GM18951 (cell line): Measurements from ENCODE around the gene OSBPL1A.

Experiments
- POLR2A ChIP-seq: IDR thresholded peaks from 4 replicates; pipeline ENCODE4 v1.6.1; 2011; ENCODE audit warnings: mild to moderate bottlenecking; ENCODE audit not compliant: insufficient read length, insufficient read depth; ENCODE audit errors: extremely low read depth
- in situ Hi-C: fragments of 300-500 bp; cut with MboI; formaldehyde crosslinking; loops from one replicate; pipeline ENCODE4 v1.12.0; 2022; ENCODE audit warnings: low sequenced_read_pairs, mixed read lengths, inconsistent platforms; ENCODE audit not compliant: unreplicated experiment

OSBPL1A gene

GRCh38 chr18:24231773-24232735 is 165.6 kb downstream of the OSBPL1A start:
- no peak for TF ChIP-seq POLR2A
- in situ Hi-C loops, result no loop called here

- in situ Hi-C loops, result no loop called here
Measured at GRCh38 chr18:24230766-24231165, 166.9 kb downstream of the OSBPL1A start.

GRCh38 chr18:24228667-24229041 is 169.0 kb downstream of the OSBPL1A start:
- TF ChIP-seq POLR2A, result no peak
- in situ Hi-C loops, result no loop called here

More at GRCh38 chr18:24230766-24231165, 166.9 kb downstream of the OSBPL1A start:
- no peak for TF ChIP-seq POLR2A

- TF ChIP-seq POLR2A, result no peak
- in situ Hi-C loops, result no loop called here
Measured at GRCh38 chr18:24227977-24228666, 169.5 kb downstream of the OSBPL1A start.

DNA sequence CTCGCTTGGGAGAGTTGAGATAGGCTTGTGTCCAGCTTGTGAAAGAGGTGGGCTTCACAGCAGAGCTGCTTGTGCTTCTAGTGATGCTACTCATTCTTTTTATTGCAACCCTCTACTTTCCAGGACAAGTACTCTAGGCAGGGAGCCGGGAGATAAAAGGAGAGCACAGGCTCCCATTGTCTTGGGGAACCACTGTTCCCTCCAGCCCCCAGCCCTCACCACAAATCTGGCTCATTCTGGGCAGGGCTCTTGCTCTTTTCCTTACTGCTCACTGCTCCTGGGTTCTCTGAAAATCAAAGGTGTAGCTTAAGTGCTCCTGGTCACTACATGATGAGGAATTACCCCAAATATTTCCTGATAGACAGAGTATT is 177.3 kb downstream of the OSBPL1A start:
- TF ChIP-seq POLR2A, result no peak
- in situ Hi-C loops, result no loop called here

DNA sequence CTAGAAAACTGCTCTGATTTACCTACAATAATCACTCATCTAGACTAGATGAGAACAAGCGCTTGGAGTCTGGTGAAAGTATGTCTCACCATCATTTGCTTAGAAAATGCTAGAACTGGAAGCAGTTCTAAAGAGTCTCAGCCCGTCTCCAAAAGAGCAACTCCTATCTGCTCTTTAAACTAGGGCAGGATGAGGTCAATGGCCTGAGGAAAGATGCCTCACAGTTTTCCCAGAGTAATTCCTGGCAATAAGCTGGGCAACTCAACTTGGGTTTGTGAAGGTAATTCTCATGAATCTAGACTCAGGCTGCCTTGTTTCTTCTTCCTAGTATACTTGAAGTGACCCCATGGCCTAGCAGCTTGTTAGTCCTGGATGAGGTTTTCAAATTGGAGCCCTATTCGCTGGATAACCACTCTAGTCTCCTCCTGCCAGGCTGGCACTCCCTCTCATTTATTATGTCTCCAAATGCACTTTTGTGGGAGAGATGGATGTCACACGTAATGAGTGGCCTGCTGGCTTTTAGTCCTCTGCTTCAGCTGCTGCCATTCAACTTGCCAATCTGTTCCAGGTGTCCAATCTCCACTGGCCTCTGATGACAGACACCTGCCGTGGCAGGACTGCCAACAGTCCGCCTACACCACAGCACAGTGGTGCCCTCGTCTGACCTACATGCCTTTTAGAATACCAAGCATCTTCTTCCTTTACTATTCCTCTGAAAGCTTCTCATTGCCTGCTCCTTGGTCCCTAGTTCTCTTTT is 177.9 kb downstream of the OSBPL1A start:
- TF ChIP-seq POLR2A, result no peak
- in situ Hi-C loops, result no loop called here

DNA sequence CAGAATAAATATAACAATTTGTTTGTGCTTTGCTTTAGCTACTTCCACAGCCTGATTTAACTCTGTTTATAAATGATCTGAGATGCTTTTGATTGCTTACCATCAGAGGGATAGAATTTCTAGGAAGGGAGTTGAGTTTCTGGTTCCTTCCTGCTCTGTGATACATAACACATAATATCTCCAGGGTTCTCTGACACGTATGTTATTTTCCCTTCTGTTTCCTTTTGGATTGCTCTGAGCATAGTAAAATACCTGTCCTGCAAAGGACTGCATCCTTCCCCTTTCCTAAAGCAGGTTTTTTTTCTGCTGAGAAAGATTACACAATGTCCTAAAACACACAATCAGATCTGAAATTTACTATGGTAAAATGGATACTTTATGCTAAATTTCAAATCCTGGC is 182.7 kb downstream of the OSBPL1A start:
- in situ Hi-C loops, result no loop called here
- TF ChIP-seq POLR2A, result no peak

DNA sequence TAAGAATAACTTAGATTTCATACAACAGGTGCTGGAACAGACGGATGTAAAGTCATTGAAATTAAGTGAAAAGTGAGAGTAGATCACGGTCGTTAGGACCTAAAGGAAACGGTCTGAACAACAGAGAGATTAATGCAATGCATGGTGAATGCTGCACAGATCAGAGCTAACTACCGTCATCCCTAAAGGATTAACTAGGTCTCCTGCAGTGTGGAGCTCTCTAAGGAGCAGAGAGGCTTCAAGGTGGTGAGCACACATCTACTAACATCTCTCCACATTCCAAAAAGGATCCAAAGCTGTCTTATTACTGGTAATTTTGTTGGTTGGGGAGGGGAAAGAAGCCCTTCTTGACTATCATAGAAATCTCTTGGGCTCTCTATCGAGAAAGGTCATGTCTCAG is 183.5 kb downstream of the OSBPL1A start:
- in situ Hi-C loops, result no loop called here
- no peak for TF ChIP-seq POLR2A

- in situ Hi-C loops, result no loop called here
- TF ChIP-seq POLR2A, result no peak
Measured at GRCh38 chr18:24212939-24213338, 184.7 kb downstream of the OSBPL1A start.

GRCh38 chr18:24209558-24209957 is 188.1 kb downstream of the OSBPL1A start:
- in situ Hi-C loops, result no loop called here
- TF ChIP-seq POLR2A, result no peak

GRCh38 chr18:24208270-24209035 is 189.2 kb downstream of the OSBPL1A start:
- in situ Hi-C loops, result no loop called here
- no peak for TF ChIP-seq POLR2A

DNA sequence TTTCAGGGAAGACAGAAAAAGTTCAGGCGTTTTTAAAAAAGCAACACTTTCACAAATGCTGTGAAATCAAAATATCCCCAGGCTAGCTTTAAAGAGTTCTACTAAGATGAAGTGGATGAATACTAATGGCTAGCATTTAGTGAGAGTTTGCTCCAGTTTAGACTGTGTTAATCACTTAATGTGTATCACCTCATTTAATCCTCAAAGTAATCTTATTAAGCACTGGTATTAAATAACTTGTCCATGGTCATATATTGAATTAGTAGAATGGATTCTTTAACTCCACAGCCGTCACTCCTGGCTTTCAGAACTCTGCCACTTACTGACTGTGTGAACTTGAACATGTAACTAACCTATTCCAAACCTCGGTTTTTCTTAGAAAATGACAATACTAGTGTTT is 192.7 kb downstream of the OSBPL1A start:
- in situ Hi-C loops, result no loop called here
- TF ChIP-seq POLR2A, result no peak
